Pancreas (tissue), 10 donors: ENCODE data around the gene TMOD2. TPM values are rescaled to one million over a fixed set of nuclear protein-coding genes. Genes with fewer than 3 reads are reported as not detected.

Experiments used
- ATAC-seq, 4 donors: fragments of 200-7000 bp; cut with Tn5 transposase; one replicate each; pipeline versions ENCODE4 v1.8.0 to v1.9.1; 2020; ENCODE audit warnings: mild to moderate bottlenecking in 4 of 4, moderate library complexity in 4 of 4
- DNase-seq, 6 donors: peaks; one replicate each; pipeline ENCODE4 v3.0.0-alpha.2; 2020
- FAIRE-seq: peaks from 2 replicates; lab custom pipeline; 2012; peaks lifted over from hg19 to GRCh38; lab: Jason Lieb, UNC
- H3K27ac ChIP-seq, 4 donors: fragments of 200-600 bp; sonication (generic); 1 replicate in 3 of 4; 2 replicates in 1 of 4; pipeline versions ENCODE4 v1.5.0 to v1.8.0; 2020
- H3K27me3 ChIP-seq, 4 donors: fragments of 200-600 bp; one replicate each; pipeline ENCODE4 v1.8.0; 2021
- H3K36me3 ChIP-seq, 3 donors: fragments of 200-600 bp; sonication (generic) in 1 of 3; one replicate each; pipeline versions ENCODE4 v1.5.0 to v1.8.0; 2020 to 2021
- H3K4me1 ChIP-seq, 3 donors: fragments of 200-600 bp; one replicate each; pipeline ENCODE4 v1.8.0; 2021
- H3K4me3 ChIP-seq, 4 donors: fragments of 200-600 bp; sonication (generic) in 2 of 4; one replicate each; pipeline versions ENCODE4 v1.5.0 to v1.8.0; 2020 to 2021
- H3K9me3 ChIP-seq, 4 donors: fragments of 200-600 bp; one replicate each; pipeline ENCODE4 v1.8.0; 2021
- WGBS, 2 donors: extraction: QIAGEN DNeasy Blood & Tissue Kit; methylation state at CpG; one replicate each; pipeline ENCODE4 v1.1.7; 2013; 5-methylcytosine and 5-hydroxymethylcytosine counted together
- intact Hi-C, 3 donors: fragments of 100-400 bp; cut with DNase I; formaldehyde crosslinking; loops; one replicate each; pipeline versions ENCODE4 v1.11.1 to v1.14.2; 2022
- polyA plus RNA-seq, 2 donors: library from polyadenylated mRNA; stranded (reverse); fragments of 200-250 nt; gene quantifications; one replicate each; pipeline ENCODE4 v1.2.3, GENCODE V29; 2013
- total RNA-seq, 6 donors: library from RNA; stranded (reverse); fragmentation: NEBNext Ultra II Directional in 4 of 6; extraction: Animal tissue kit (Norgen Biotek cat#: 25700) in 4 of 6; gene quantifications; one replicate each; pipeline versions ENCODE4 v1.2.1 to v1.2.4, GENCODE V29; 2021 to 2023
- TF ChIP-seq, protein P1 (sequence below), 4 donors: fragments of 200-600 bp; sonication (generic) in 3 of 4; IDR thresholded peaks; one replicate each; pipeline versions ENCODE4 v1.5.0 to v1.8.0; 2021; ENCODE audit warnings: antibody characterized with exemption in 4 of 4
- donor health status: healthy with polysubstance abuse.
- donor health status: DM: no; HTN: no; CAD: no; lungs with moderate emphysema.
- donor health status: DM: no; HTN: no; CAD: no.
- donor health status: control.
- donor health status: control.
- donor health status: Bipolar disorder and iron deficiency.
- donor health status: DM: yes; HTN: yes; CAD: no.
- donor health status: DM: no; HTN: no; CAD: no.
- donor health status: DM: no; HTN: no; CAD: no.
- donor health status: DM: yes; HTN: yes; CAD: no.

Gene TMOD2
- total and polyA plus RNA-seq, 8 donors, result 1.1 to 6.8 (median 3.3) TPM

DNA sequence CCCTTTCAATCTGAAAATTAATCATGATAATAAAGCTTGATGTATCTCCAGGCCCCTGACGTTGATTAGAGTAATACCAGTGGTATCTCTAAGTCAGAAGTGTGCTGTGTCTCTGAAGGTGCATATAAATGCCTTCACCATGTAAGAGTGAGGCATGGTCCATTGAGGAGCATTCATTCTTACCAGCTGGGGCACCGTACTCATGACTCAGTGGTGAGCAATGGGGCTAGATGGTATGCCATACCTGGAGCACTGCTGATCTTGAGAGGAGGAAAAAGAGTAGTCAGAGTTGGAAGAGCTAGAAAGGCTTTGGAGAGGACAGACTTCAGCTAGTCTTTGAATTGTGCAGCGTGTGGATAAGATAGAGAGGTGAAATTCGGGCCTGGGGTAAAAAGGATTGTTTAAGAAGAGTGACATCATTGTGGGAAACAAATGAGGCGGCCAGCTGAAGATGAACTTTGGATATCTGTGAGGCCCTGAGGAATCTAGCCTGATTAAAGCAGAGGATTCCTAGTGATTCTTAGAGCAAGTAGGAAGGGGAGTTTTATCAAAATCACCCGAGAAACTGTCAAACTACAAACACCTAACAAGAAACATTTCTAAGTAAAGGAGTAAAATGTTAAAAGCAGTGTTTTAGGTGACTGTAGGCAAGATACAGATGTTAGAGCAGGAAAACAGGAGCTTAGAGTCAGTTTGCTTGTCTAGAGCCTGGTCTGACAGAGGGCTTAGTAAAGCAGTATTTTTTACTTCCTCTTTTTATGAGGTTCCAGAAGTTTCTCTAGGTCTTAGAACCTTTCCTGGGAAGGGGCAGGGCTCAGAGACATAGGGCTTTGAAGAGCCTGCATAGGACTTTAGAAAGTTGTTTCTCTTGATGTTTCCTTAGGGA, 91.7 kb downstream of the TMOD2 start:
- WGBS, 2 donors, result 51 to 61% methylated on average over 6 of the region's 6 CpGs
- TF ChIP-seq, protein P1, sequence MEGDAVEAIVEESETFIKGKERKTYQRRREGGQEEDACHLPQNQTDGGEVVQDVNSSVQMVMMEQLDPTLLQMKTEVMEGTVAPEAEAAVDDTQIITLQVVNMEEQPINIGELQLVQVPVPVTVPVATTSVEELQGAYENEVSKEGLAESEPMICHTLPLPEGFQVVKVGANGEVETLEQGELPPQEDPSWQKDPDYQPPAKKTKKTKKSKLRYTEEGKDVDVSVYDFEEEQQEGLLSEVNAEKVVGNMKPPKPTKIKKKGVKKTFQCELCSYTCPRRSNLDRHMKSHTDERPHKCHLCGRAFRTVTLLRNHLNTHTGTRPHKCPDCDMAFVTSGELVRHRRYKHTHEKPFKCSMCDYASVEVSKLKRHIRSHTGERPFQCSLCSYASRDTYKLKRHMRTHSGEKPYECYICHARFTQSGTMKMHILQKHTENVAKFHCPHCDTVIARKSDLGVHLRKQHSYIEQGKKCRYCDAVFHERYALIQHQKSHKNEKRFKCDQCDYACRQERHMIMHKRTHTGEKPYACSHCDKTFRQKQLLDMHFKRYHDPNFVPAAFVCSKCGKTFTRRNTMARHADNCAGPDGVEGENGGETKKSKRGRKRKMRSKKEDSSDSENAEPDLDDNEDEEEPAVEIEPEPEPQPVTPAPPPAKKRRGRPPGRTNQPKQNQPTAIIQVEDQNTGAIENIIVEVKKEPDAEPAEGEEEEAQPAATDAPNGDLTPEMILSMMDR (IDR thresholded peaks at IDR 0.05), result no peak
- Histone ChIP-seq H3K27ac (peak overlapping the region in 1 of 4 donors; percentile 34), H3K4me3 (no peak overlapping the region), H3K9me3 (no peaks in the 10 kb centered on the region), H3K36me3 (no peaks in the 10 kb centered on the region), H3K27me3 (no peaks in the 10 kb centered on the region), H3K4me1 (peaks cover 17 to 47% (median 28%) of the 10 kb centered on the region in 3 donors)
- DNase-seq (no peak), ATAC-seq (peak in 3 of 4 donors; percentile 23 to 55 (median 48)), FAIRE-seq (no peak)
- intact Hi-C loops, result no loop called here

DNA sequence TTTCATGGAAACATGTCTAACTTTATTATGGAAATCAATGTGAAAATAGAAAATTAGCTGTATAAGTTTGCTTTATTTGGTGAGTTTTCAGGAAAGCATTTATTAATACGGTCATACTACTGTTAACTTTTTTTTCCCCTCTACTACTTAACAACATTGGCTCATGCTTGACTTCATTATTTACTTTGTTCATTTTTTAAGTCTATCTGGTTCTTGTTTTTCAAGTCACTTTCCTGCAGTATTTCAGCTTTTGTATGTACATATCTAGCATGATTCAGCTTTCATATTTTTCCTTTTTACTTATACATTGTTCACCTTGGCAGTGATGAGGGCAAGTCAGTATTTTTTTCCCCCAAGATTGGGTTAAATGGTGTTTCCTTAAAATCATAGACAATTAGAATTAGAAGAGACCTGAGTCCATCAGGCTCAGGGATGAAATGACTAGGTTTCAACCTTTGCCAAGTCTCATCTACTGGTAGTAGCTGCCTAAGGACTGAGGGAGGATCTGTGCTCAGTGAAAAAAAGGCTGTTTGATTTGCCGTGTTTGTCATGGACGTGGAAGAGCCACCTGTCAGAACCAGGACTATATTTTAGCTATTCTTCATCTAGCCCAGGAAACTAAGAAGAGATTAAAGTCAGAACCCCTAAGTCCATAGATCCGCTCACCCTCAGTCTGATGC, 93.5 kb downstream of the TMOD2 start:
- Histone ChIP-seq H3K4me3 (no peak overlapping the region), H3K27me3 (no peaks in the 10 kb centered on the region), H3K9me3 (no peaks in the 10 kb centered on the region), H3K36me3 (no peaks in the 10 kb centered on the region), H3K27ac (peak overlapping the region in 2 of 4 donors; percentile 15 to 37), H3K4me1 (peaks cover 17 to 52% (median 28%) of the 10 kb centered on the region in 3 donors)
- ATAC-seq (peak in 3 of 4 donors; percentile 13 to 54 (median 45)), DNase-seq (no peak), FAIRE-seq (no peak)
- WGBS, 2 donors, result 47 to 50% methylated on average over 4 of the region's 4 CpGs
- intact Hi-C loops, result no loop called here
- TF ChIP-seq, protein P1 (IDR thresholded peaks at IDR 0.05), result no peak

DNA sequence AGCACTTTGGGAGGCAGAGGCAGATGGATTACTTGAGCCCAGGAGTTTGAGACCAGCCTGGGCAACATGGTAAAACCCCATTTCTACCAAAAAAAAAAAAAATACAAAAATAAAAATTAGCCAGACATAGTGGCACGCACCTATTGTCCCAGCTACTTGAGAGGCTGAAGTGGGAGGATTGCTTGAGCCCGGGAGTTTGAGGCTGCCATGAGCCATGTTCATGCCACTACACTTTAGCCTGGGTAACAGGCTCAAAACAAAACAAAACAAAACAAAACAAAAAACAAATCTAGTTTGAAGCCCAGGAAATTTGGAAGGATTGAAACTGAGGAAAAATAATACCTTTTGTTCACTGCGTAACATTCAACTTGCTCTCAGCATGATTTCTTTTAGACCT, 94.7 kb downstream of the TMOD2 start:
- intact Hi-C loops, result no loop called here
- TF ChIP-seq, protein P1 (IDR thresholded peaks at IDR 0.05), result no peak
- DNase-seq, result no peak
- Histone ChIP-seq H3K9me3 (no peaks in the 10 kb centered on the region), H3K36me3 (no peaks in the 10 kb centered on the region), H3K4me3 (no peak overlapping the region), H3K27me3 (no peaks in the 10 kb centered on the region), H3K27ac (peak overlapping the region in 2 of 4 donors; percentile 37 to 55), H3K4me1 (peaks cover 17 to 52% (median 28%) of the 10 kb centered on the region in 3 donors)
- peak in 1 of 4 donors; percentile 4 for ATAC-seq
- 92 to 93% methylated on average over 3 of the region's 3 CpGs for WGBS, 2 donors
- FAIRE-seq, result no peak

DNA sequence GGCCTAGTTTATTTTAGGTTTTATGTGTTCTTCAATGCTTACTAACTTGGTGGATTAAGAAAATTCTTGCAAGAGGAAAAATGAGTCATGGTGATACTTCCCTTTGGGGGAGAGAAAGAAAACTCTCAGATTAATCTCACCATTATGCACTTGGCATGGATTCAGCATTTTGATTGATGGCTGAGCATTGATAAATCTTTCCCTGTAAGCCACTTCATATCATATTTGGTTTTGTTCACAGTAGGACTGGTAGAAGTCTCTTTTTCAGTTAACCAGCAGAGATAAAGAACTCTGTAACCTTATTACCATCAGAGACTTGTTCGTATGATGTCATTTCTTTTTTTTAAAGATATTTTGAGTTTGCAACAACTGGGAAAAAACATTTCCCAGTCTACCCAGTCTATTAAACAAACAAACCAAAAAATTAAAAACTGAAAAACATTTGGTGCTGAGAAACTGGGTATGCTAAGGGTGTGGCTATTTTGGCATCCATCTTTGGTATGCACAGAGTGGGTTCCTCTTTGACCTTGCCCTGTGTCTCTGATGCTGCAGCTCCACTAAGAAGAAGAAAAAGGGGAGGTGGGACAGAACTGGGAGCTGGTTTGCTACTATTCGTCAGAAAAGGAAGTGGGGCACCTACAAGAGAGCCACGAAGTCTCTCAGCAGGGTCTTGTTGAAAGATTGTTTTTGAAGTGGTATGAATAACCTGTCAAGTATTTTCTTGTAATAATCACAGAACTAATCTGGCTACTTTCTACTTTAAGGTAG, 95.2 kb downstream of the TMOD2 start:
- Histone ChIP-seq H3K36me3 (no peaks in the 10 kb centered on the region), H3K4me1 (peaks cover 17 to 52% (median 28%) of the 10 kb centered on the region in 3 donors), H3K4me3 (no peak overlapping the region), H3K27ac (peak overlapping the region in 2 of 4 donors; percentile 37 to 55), H3K9me3 (no peaks in the 10 kb centered on the region), H3K27me3 (no peaks in the 10 kb centered on the region)
- 71 to 72% methylated on average over 3 of the region's 3 CpGs for WGBS, 2 donors
- intact Hi-C loops, result no loop called here
- peak in 3 of 4 donors; percentile 25 to 50 (median 25) for ATAC-seq
- FAIRE-seq, result no peak
- TF ChIP-seq, protein P1 (IDR thresholded peaks at IDR 0.05), result no peak
- DNase-seq, result no peak
